Measurements from ENCODE around the gene CCSER1. TPM values are rescaled to one million over a fixed set of nuclear protein-coding genes. Genes with fewer than 3 reads are reported as not detected.

Gene CCSER1
- total RNA-seq, 4 donors from 2014 or later = 3.6 to 7.0 (median 5.5) TPM

DNA sequence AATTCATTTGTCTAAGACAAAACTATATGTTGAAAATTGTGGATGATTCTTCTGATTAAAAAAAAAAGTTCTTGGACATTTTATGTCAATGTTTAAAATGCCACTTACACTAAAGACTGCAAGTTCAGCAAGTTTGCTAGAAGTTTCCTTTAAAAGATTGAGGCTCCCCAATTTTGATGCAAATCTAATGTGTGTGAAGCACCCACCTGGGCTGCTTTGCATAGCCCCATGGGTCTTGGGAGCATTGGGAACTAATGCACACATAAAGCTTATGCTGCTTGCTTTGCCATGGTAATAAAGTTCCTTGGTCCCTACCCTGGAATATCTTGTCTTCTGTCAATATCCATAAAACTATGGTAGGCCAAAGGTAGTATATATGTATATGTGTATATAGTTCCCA lies 1450.7 kb downstream of the CCSER1 start:
- H3K36me3 ChIP-seq = no peaks in the 10 kb centered on the region
- no peaks in the 10 kb centered on the region for H3K27me3 ChIP-seq
- intact Hi-C loops (cut with DNase I) = no loop called here
- no peak overlapping the region for H3K27ac ChIP-seq (replicated peaks in 1 of 4)
- no peak overlapping the region for H3K4me3 ChIP-seq
- no peak for DNase-seq (ENCODE audit: extremely low spot score)
- H3K9me3 ChIP-seq = no peaks in the 10 kb centered on the region
- TF ChIP-seq CTCF (IDR thresholded peaks at IDR 0.05) (no peak), POLR2A (IDR thresholded peaks at IDR 0.05; ENCODE audit: low read depth) (no peak), POLR2AphosphoS5 (IDR thresholded peaks at IDR 0.05) (no peak), EP300 (IDR thresholded peaks at IDR 0.05) (no peak)
- no peaks in the 10 kb centered on the region for H3K4me1 ChIP-seq

DNA sequence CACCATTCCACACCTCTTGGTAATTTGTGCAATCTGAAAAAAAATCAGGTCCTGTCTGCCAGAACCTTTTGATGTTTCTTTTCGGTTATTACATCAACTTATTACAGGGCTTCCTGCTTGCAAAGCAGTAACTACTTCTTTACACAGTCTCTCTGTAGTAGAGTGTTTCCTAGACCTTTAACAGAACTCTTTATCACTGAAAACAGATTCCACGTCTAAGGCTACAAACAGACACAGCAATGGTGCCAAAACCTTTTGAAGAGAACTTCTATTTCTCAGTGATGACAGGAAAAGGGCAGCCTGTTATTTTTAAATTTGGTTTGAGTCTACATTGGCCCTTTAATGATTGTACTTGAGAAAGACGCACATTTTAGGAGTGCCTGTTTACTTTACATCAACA lies 1463.1 kb downstream of the CCSER1 start:
- 35% methylated on average over 3 of the region's 3 CpGs for WGBS
- no peaks in the 10 kb centered on the region for H3K36me3 ChIP-seq
- intact Hi-C loops (cut with DNase I) = no loop called here
- H3K27ac ChIP-seq (replicated peaks in 1 of 4) = no peak overlapping the region
- H3K27me3 ChIP-seq = no peaks in the 10 kb centered on the region
- no peaks in the 10 kb centered on the region for H3K9me3 ChIP-seq
- H3K4me3 ChIP-seq = no peak overlapping the region
- no peak for TF ChIP-seq POLR2AphosphoS5 (IDR thresholded peaks at IDR 0.05)
- TF ChIP-seq CTCF (IDR thresholded peaks at IDR 0.05) = no peak
- no peak for TF ChIP-seq POLR2A (IDR thresholded peaks at IDR 0.05; ENCODE audit: low read depth)
- no peak for TF ChIP-seq EP300 (IDR thresholded peaks at IDR 0.05)
- H3K4me1 ChIP-seq = no peaks in the 10 kb centered on the region
- no peak for DNase-seq (ENCODE audit: extremely low spot score)

- no peak for TF ChIP-seq POLR2AphosphoS5 (IDR thresholded peaks at IDR 0.05)
- TF ChIP-seq CTCF (IDR thresholded peaks at IDR 0.05) = no peak
- no peak for TF ChIP-seq EP300 (IDR thresholded peaks at IDR 0.05)
- no peak for TF ChIP-seq POLR2A (IDR thresholded peaks at IDR 0.05; ENCODE audit: low read depth)
- no peak overlapping the region for H3K4me3 ChIP-seq
- H3K36me3 ChIP-seq = no peaks in the 10 kb centered on the region
- H3K4me1 ChIP-seq = no peaks in the 10 kb centered on the region
- intact Hi-C loops (cut with DNase I) = no loop called here
- no peak overlapping the region for H3K27ac ChIP-seq (replicated peaks in 1 of 4)
- DNase-seq (ENCODE audit: extremely low spot score) = no peak
- no peaks in the 10 kb centered on the region for H3K9me3 ChIP-seq
- H3K27me3 ChIP-seq = no peaks in the 10 kb centered on the region
- WGBS = 63% methylated on average over 4 of the region's 4 CpGs
These were observed 1464.9 kb downstream of the CCSER1 start for GRCh38 chr4:91592125-91592524.

DNA sequence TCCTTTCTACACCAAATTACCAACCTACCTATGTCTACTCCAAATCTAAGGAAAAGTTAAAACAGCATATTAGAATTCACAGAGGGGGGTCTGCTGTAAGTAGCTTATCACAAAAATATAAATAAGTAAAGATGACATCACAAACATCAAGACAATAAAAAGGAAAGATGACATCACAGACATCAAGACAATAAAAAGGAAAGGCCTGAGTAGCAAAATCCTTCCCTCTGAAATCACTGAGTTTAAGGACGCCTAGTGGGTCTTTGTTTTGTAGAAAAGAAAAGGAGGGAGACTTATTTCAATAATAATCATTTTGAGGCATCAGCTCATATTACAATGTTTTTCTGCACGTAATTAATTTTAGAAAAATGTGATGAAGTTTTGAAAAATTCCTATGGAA lies 1469.5 kb downstream of the CCSER1 start:
- intact Hi-C loops (cut with DNase I) = no loop called here

More for the DNA sequence above, 1469.5 kb downstream of the CCSER1 start:
- no peaks in the 10 kb centered on the region for H3K4me1 ChIP-seq
- TF ChIP-seq POLR2AphosphoS5 (IDR thresholded peaks at IDR 0.05) = no peak
- TF ChIP-seq CTCF (IDR thresholded peaks at IDR 0.05) = no peak
- TF ChIP-seq POLR2A (IDR thresholded peaks at IDR 0.05; ENCODE audit: low read depth) = no peak
- no peak for TF ChIP-seq EP300 (IDR thresholded peaks at IDR 0.05)
- H3K4me3 ChIP-seq = no peak overlapping the region
- DNase-seq (ENCODE audit: extremely low spot score) = no peak
- H3K36me3 ChIP-seq = no peaks in the 10 kb centered on the region
- WGBS = 36% methylated on average over 2 of the region's 2 CpGs
- no peaks in the 10 kb centered on the region for H3K9me3 ChIP-seq
- no peaks in the 10 kb centered on the region for H3K27me3 ChIP-seq
- no peak overlapping the region for H3K27ac ChIP-seq (replicated peaks in 1 of 4)

All from esophagus muscularis mucosa (tissue), 4 donors.